Renal cortex interstitium (tissue), 11 donors: ENCODE data around the gene SLC1A5. TPM values are rescaled to one million over a fixed set of nuclear protein-coding genes. Genes with fewer than 3 reads are reported as not detected.
"Not testable (repeated sequence)": the region's sequence is repeated elsewhere in the genome, so short reads cannot be mapped to it uniquely, and the experiment has no call there.

ENCODE experiments used
- DNase-seq, 11 donors: peaks; one replicate each; pipeline ENCODE4 v3.0.0-alpha.2; 2013; ENCODE audit warnings: low read depth in 9 of 11, low spot score in 4 of 11; ENCODE audit errors: extremely low read depth in 1 of 11
- polyA plus RNA-seq, 3 donors: library from polyadenylated mRNA; unstranded; fragments of 120-200 nt; gene quantifications; one replicate each; pipeline ENCODE4 v1.2.1, GENCODE V29; 2013; ENCODE audit not compliant: insufficient read length in 3 of 3

SLC1A5 gene
- polyA plus RNA-seq, 3 donors, result 42.0 to 48.3 (median 47.6) TPM

- peak in 1 of 11 donors; percentile 53 for DNase-seq
Measured at GRCh38 chr19:46812977-46813838, 24.8 kb upstream of the SLC1A5 start.

GRCh38 chr19:46809534-46810272, 21.3 kb upstream of the SLC1A5 start:
- DNase-seq, result no peak

- no peak for DNase-seq
Measured at GRCh38 chr19:46806656-46807055, 18.3 kb upstream of the SLC1A5 start.

DNA sequence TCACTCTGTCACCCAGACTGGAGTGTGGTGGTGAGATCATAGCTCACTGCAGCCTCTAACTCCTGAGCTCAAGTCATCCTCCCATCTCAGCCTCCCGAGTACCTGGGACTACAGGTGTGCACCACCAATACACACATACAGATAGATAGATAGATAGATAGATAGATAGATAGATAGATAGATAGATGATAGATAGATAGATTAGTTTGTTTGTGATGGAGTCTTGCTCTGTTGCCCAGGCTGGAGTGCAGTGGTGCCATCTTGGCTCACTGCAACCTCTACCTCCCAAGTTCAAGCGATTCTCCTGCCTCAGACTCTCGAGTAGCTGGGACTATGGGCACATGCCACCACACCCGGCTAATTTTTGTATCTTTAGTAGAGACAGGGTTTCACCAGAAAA, 16.0 kb upstream of the SLC1A5 start:
- DNase-seq, result not testable (repeated sequence)

- peak in 1 of 11 donors; percentile 37 for DNase-seq
Measured at GRCh38 chr19:46803555-46803954, 15.2 kb upstream of the SLC1A5 start.

DNA sequence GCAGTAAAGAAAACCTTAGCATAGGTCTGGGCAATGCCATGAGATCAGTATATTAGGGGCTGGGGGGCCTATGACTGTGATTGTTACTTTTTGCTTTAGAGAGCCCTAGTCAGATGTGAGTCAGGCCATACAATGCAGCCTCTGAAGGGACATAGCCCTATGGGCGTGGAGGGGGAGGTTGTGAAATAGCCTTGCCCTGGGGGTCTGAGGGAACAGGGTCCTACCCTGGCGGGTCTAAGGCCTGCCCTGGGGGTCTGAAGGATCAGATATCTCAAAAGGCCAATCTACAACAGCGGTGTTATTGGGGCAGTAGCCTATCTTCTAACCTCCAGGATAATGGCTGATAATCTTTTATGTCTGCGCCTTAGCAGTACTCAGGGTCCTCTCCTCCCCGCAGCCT, 13.8 kb upstream of the SLC1A5 start:
- DNase-seq, result no peak

GRCh38 chr19:46798713-46799112, 10.3 kb upstream of the SLC1A5 start:
- no peak for DNase-seq

DNA sequence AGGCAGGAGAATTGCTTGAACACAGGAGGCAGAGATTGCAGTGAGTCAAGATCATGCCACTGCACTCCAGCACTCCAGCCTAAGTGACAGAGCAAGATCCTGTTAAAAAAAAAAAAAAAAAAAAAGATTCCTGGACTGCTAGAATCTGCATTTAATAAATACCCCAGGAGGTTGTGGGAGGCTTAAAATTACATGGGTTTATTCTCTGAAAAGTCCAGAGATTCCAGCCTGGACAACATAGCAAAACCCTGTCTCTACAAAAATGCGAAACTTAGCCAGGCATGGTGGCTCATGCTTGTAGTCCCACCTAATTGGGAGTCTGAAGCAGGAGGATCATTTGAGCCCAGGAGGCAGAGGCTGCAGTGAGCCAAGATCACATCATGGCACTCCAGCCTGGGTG, 9.5 kb upstream of the SLC1A5 start:
- no peak for DNase-seq

DNA sequence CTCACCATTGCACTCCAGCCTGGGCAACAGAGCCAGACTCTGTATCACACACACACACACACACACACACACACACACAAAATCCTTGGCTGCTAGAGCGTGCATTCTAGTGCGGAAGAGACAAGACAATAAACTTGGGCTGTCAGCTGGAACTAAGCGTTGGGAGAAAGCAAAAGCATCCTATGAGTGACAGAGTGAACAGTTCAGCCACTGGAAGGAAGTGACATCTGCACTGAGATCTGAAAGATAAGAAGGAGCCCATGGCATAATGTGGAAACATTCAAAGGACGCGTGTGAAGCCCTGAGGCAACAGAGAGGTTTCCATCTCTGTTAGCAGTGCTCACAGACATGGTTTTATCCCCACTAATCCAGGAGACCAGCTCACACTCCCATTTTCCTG, 3.5 kb upstream of the SLC1A5 start:
- DNase-seq, result peak in 1 of 11 donors; percentile 47

GRCh38 chr19:46789371-46789770, 977 bp upstream of the SLC1A5 start:
- no peak for DNase-seq

GRCh38 chr19:46788968-46789338, 559 bp upstream of the SLC1A5 start:
- no peak for DNase-seq

DNA sequence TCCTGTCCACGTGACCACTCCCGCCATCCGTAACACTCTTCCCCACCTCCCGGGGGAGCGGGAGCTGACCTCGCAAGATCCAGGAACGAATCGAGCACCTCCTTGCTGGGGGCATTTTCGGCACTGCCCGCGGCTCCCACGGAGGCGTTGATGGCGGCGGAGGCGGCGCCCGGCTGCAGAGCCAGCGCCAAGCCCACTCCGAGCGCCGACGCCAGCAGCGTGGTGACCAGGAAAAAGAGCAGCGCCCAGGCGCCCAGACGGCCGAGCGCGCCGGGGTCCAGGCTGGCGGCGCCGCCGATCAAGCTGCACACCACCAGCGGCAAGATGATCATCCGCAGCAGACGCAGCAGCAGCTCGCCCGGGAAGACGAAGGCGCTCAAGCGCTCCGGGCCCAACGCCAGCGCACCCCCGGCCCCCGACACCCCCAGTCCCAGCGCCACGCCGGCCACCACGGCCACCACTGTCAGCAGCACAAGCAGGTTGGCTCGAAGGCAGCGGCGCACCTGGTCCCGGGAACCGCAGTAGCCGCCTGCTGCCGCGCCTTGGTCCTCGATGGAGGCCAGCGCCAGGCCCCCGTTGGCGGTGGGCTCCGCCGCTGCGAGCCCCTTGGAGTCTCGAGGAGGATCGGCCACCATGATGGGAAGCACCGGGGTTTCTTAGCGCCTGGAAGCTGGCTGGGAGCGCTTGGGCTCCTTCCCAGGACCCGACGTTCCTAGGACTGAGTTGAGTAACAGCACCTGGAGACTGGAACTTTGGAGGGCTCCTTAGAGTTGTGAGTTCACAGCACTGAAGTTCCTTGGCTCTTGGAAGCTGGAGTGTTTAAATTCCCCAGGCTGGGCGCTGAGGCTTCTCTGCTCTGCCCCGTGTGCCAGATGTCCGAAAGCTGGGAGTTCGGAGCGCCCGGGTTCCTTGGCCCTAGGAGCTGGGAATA, 798 bp downstream of the SLC1A5 start:
- DNase-seq, result peak in 3 of 11 donors; percentile 23 to 41 (median 28)

- DNase-seq, result no peak
Measured at GRCh38 chr19:46787040-46787330, 1.4 kb downstream of the SLC1A5 start.

DNA sequence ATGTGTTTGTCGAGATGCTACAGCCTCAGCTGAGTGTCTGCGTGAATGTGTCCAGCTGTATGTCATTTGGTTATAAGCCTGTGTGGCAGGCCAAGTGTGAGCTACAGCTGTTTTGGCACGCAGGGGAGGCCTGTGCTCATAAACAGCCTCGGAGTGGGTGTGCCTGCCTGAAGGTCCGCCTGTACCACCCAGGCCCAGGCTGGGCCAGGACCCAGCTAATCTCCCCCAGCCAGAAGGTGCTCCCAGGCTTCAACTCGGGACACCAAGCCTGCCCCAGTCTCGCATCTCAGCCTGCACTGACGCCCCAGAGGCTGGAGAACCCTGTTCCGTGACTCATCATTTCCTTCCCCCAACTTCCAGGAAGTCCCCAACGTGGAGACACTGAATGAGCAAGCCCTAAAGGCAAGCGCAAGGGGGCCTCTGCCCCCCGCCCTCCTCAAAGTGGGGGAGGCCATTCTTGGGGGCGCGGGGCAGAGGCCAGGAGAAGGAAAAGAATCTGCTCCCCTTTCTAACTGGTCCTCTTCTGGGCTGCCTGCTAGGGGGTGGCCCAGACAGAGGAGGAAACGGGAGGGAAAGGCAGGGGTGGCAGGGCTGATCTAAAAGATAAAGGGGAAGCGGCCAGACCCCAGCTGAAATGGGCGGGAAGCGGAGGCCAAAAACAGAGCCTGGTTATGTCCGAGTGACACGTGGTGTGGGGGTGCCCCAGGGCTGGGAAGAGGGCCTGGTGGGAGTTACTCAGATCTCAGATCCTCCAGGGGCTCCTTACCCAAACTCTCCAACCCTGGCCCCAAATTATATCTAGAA, 2.0 kb downstream of the SLC1A5 start:
- DNase-seq, result peak in 4 of 11 donors; percentile 26 to 64 (median 51)

GRCh38 chr19:46785980-46786235, 2.5 kb downstream of the SLC1A5 start:
- no peak for DNase-seq

- DNase-seq, result no peak
Measured at GRCh38 chr19:46785054-46785979, 3.1 kb downstream of the SLC1A5 start.

- DNase-seq, result peak in 4 of 11 donors; percentile 49 to 74 (median 60)
Measured at GRCh38 chr19:46784262-46785053, 3.9 kb downstream of the SLC1A5 start.
